ENCODE results near the gene BAZ1B.

DNA sequence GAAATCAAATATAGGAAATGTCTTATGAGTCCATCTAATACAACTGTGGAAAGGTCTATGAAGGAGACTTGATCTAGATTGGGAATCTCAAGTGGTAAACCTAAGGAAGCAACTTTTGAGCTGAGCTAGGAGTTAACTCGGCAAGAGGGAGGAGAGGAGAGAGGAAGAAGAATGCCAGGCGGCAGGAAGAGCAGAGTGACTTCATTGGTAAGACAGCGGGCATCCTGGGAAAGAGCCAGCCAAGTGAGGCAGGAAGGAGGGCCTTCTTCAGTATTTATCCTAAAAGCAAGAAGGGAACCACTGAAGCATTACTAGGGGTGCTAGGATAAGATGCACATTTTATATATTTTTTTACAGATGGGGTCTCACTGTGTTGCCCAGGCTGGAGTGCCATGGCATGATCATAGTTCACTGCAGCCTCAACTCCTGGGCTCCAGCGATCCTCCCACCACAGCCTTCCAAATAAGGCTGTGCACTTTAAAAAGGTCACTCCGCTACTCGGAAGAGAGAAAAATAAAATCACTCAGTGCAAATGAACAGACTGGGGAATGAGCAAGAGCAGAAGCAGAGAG, 33.4 kb upstream of the BAZ1B start:
- TF ChIP-seq, protein P1, sequence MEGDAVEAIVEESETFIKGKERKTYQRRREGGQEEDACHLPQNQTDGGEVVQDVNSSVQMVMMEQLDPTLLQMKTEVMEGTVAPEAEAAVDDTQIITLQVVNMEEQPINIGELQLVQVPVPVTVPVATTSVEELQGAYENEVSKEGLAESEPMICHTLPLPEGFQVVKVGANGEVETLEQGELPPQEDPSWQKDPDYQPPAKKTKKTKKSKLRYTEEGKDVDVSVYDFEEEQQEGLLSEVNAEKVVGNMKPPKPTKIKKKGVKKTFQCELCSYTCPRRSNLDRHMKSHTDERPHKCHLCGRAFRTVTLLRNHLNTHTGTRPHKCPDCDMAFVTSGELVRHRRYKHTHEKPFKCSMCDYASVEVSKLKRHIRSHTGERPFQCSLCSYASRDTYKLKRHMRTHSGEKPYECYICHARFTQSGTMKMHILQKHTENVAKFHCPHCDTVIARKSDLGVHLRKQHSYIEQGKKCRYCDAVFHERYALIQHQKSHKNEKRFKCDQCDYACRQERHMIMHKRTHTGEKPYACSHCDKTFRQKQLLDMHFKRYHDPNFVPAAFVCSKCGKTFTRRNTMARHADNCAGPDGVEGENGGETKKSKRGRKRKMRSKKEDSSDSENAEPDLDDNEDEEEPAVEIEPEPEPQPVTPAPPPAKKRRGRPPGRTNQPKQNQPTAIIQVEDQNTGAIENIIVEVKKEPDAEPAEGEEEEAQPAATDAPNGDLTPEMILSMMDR (IDR thresholded peaks at IDR 0.05; ENCODE audit: low read depth, low read length, poor library complexity, severe bottlenecking), result no peak
- no peak for TF ChIP-seq EZH2phosphoT487 (IDR thresholded peaks at IDR 0.05; ENCODE audit: borderline replicate concordance, low read length)
